Measurements from ENCODE around the gene VWDE. TPM values are rescaled to one million over a fixed set of nuclear protein-coding genes. Genes with fewer than 3 reads are reported as not detected.
"Not testable (repeated sequence)": the region's sequence is repeated elsewhere in the genome, so short reads cannot be mapped to it uniquely, and the experiment has no call there.

The VWDE gene
- total RNA-seq, 1 donor from 2014 or later = not detected

DNA sequence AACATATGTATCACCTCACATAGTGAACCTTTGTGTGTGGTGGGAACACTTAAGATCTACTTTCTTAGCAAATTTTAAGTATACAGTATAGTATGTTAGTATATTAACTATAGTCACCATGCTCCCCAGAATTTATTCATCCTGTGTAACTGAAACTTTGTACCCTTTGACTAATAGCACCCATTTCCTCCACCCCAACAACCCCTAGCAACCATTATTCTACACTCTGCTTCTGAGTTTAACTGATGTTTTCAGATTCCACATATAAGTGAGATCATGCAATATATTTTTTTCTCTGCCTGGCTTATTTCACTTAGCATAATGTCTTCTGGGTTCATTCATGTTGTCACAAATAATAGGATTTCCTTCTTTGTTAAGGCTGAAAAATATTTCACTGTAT lies 6.9 kb upstream of the VWDE start:
- H3K4me1 Mint-ChIP-seq = no peaks in the 10 kb centered on the region
- H3K4me3 Mint-ChIP-seq = no peak overlapping the region
- peaks cover 21% of the 10 kb centered on the region for H3K27me3 Mint-ChIP-seq (ENCODE audit: low read depth)
- H3K36me3 Mint-ChIP-seq (ENCODE audit: low read depth) = peaks cover 4% of the 10 kb centered on the region
- no peak overlapping the region for H3K27ac Mint-ChIP-seq (ENCODE audit: unreplicated experiment)
- peaks cover 7% of the 10 kb centered on the region for H3K9me3 Mint-ChIP-seq
- no peak for DNase-seq (ENCODE audit: low read depth, low spot score)
- no peak for TF ChIP-seq CTCF (conservative IDR thresholded peaks at IDR 0.05)

DNA sequence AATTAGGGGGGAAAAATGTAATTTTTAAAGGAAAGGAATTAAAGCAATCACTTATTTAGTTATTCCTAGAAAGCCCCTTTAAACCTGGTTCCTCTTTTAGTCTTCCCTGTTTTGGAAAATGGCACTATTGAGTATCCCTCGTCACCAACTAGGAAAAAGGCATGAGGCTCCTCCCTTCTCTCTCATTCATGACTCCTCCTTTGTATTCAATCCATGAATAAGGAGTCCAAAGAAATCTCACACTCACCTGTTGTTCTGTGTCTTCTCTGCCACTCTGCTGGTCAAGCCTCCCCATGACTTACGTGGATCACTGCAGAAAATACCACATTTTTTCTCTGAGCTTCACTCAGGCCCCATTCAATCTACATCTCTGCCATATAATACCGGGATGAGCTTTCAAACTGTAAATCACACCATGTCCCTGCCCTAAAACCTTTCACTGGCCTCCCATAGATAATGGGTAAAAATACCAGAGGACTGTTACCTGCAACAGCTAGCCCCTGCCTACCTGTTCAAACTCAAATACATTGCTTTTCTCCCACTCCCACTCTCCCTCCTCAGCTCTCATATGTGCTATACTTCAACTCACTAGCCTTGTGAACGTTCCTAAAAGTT lies 5.5 kb upstream of the VWDE start:
- H3K27me3 Mint-ChIP-seq (ENCODE audit: low read depth) = peaks cover 33% of the 10 kb centered on the region
- H3K9me3 Mint-ChIP-seq = peaks cover 7% of the 10 kb centered on the region
- H3K4me3 Mint-ChIP-seq = no peak overlapping the region
- H3K27ac Mint-ChIP-seq (ENCODE audit: unreplicated experiment) = no peak overlapping the region
- DNase-seq (ENCODE audit: low read depth, low spot score) = no peak
- no peaks in the 10 kb centered on the region for H3K4me1 Mint-ChIP-seq
- peaks cover 4% of the 10 kb centered on the region for H3K36me3 Mint-ChIP-seq (ENCODE audit: low read depth)
- TF ChIP-seq CTCF (conservative IDR thresholded peaks at IDR 0.05) = no peak

DNA sequence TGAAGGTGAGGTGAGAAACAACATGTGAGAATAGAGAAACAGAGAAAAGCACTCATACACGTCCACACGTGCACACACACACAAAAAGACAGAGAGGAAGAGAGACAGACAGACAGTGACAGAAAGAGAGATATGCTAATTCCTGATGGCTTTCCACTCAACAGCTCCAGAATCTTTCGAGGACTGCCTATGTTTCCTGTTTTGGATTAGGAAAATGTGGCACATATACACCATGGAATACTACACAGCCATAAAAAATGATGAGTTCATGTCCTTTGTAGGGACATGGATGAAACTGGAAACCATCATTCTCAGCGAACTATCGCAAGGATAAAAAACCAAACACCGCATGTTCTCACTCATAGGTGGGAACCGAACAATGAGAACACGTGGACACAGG lies 4.0 kb upstream of the VWDE start:
- not testable (repeated sequence) for H3K4me3 Mint-ChIP-seq; DNase-seq (ENCODE audit: low read depth, low spot score); H3K36me3 Mint-ChIP-seq (ENCODE audit: low read depth); H3K27ac Mint-ChIP-seq (ENCODE audit: unreplicated experiment); H3K9me3 Mint-ChIP-seq
- peaks cover 11% of the 10 kb centered on the region for H3K4me1 Mint-ChIP-seq
- peaks cover 49% of the 10 kb centered on the region for H3K27me3 Mint-ChIP-seq (ENCODE audit: low read depth)

DNA sequence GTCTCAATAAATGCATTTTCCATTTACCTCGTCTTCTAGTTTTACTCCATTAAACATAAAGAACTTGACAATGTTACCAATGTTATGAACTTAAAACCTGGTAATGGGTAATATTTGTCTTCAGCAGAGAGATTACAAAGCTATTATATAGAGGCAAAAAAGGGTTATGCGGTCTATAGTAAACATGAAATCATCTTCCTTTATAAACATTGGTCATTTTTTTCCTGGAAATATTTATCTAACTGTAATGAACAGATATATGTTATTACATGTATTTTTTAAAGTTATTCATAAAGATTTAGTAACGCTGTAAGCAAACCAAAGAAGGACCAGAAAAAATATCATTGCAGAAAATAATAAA lies 1.3 kb downstream of the VWDE start:
- H3K4me1 Mint-ChIP-seq = peaks cover 11% of the 10 kb centered on the region
- no peak for DNase-seq (ENCODE audit: low read depth, low spot score)
- H3K4me3 Mint-ChIP-seq = no peak overlapping the region
- H3K9me3 Mint-ChIP-seq = peaks cover 14% of the 10 kb centered on the region
- H3K36me3 Mint-ChIP-seq (ENCODE audit: low read depth) = peaks cover 6% of the 10 kb centered on the region
- TF ChIP-seq CTCF (conservative IDR thresholded peaks at IDR 0.05) = no peak
- peaks cover 71% of the 10 kb centered on the region for H3K27me3 Mint-ChIP-seq (ENCODE audit: low read depth)
- no peak overlapping the region for H3K27ac Mint-ChIP-seq (ENCODE audit: unreplicated experiment)

- TF ChIP-seq CTCF (conservative IDR thresholded peaks at IDR 0.05) = no peak
- Mint-ChIP-seq H3K4me1 (peaks cover 11% of the 10 kb centered on the region), H3K4me3 (no peak overlapping the region), H3K27me3 (ENCODE audit: low read depth) (peaks cover 70% of the 10 kb centered on the region), H3K27ac (ENCODE audit: unreplicated experiment) (no peak overlapping the region), H3K36me3 (ENCODE audit: low read depth) (peaks cover 6% of the 10 kb centered on the region), H3K9me3 (peaks cover 14% of the 10 kb centered on the region)
- DNase-seq (ENCODE audit: low read depth, low spot score) = no peak
Observed at GRCh38 chr7:12401538-12402364, 1.9 kb downstream of the VWDE start.

DNA sequence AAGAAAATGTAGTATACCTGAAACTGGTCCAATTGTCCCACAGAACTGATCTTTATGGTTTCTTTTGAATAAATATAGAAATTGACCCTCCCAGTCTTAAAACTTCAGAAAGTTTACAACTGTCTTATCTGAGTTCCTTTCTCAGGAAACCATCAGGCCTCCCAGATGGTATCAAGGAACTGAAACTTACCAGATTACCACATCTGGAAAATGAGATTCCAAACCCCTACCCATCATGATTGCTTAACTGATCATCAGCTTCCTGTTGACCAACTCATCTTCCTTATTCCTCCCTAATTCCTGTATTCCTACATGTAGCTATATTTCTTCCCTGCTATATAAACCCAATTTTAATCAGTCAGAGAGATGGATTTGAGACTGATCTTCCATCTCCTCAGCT lies 5.5 kb downstream of the VWDE start:
- H3K4me3 Mint-ChIP-seq = no peak overlapping the region
- no peak for DNase-seq (ENCODE audit: low read depth, low spot score)
- no peak for TF ChIP-seq CTCF (conservative IDR thresholded peaks at IDR 0.05)
- H3K36me3 Mint-ChIP-seq (ENCODE audit: low read depth) = peaks cover 6% of the 10 kb centered on the region
- peaks cover 3% of the 10 kb centered on the region for H3K4me1 Mint-ChIP-seq
- H3K9me3 Mint-ChIP-seq = peaks cover 14% of the 10 kb centered on the region
- no peak overlapping the region for H3K27ac Mint-ChIP-seq (ENCODE audit: unreplicated experiment)
- peaks cover 39% of the 10 kb centered on the region for H3K27me3 Mint-ChIP-seq (ENCODE audit: low read depth)
